ENCODE results near the gene MYO15A. TPM values are rescaled to one million over a fixed set of nuclear protein-coding genes. Genes with fewer than 3 reads are reported as not detected.
A peak's percentile ranks its signal among the peaks of the same experiment; 100 is the strongest.

The MYO15A gene
- total and polyA plus RNA-seq, 2 experiments from 2014 or later: 1.0 to 2.2 TPM

DNA sequence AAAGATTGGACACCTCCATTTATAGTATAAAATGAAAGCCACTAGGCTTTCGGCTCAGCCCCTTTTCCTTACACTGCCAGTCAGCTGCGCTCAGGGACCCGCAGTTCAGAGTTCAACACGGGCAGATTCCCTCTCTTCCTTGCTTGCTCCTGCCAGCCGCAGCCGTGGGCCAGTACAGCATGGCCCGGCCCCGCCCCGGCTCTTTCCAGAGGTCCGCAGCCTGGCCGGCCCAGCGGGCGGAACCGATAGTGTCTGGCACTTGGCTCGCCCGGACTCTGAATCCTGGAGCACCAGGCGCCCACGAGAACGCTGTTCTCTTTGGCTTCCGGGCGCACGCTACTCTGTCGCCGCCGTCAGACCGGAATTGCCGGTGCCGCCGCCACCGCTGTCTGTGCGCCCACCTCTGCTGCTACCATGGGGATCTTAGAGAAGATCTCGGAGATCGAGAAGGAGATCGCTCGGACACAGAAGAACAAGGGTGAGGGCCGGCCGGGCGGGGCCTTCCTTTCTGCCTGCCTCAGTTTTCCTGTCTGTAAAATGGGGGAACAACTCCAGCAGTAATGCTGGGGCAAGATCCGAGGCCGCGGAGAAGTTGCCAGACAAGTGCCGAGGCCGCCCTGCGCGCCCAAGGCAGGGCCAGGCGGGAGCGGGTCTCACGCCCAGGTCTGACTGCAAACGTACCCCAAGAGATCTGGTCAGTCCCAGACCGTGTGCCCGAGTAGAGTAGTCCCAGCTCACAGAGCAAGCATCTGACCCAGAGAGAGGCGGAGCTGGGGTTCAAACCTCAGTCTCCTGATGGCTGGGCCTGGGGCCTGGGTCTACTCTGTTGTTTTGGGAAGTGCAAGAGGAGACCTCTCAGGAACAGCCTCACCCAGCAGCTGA lies 20.7 kb upstream of the MYO15A start, which contains the start of gene DRG2:
TSS of gene DRG2 (plus strand) at position 339 of the 882 bp plus-strand sequence. CDS start at position 415, 76 bp downstream.
- no peaks in the 10 kb centered on the region for H3K27me3 ChIP-seq (ENCODE audit: insufficient read depth)
- H3K27me3 Mint-ChIP-seq (ENCODE audit: insufficient read depth, low read depth, poor library complexity): peaks cover 15% of the 10 kb centered on the region
- TF ChIP-seq POLR2AphosphoS5 (IDR thresholded peaks at IDR 0.05; ENCODE audit: low read depth): peak; percentile 77
- TF ChIP-seq, protein P1, sequence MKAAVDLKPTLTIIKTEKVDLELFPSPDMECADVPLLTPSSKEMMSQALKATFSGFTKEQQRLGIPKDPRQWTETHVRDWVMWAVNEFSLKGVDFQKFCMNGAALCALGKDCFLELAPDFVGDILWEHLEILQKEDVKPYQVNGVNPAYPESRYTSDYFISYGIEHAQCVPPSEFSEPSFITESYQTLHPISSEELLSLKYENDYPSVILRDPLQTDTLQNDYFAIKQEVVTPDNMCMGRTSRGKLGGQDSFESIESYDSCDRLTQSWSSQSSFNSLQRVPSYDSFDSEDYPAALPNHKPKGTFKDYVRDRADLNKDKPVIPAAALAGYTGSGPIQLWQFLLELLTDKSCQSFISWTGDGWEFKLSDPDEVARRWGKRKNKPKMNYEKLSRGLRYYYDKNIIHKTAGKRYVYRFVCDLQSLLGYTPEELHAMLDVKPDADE (IDR thresholded peaks at IDR 0.05): peak; percentile 42
- TF ChIP-seq EZH2 (IDR thresholded peaks at IDR 0.05; ENCODE audit: low read depth, unreplicated experiment): no peak
- TF ChIP-seq, protein P2, sequence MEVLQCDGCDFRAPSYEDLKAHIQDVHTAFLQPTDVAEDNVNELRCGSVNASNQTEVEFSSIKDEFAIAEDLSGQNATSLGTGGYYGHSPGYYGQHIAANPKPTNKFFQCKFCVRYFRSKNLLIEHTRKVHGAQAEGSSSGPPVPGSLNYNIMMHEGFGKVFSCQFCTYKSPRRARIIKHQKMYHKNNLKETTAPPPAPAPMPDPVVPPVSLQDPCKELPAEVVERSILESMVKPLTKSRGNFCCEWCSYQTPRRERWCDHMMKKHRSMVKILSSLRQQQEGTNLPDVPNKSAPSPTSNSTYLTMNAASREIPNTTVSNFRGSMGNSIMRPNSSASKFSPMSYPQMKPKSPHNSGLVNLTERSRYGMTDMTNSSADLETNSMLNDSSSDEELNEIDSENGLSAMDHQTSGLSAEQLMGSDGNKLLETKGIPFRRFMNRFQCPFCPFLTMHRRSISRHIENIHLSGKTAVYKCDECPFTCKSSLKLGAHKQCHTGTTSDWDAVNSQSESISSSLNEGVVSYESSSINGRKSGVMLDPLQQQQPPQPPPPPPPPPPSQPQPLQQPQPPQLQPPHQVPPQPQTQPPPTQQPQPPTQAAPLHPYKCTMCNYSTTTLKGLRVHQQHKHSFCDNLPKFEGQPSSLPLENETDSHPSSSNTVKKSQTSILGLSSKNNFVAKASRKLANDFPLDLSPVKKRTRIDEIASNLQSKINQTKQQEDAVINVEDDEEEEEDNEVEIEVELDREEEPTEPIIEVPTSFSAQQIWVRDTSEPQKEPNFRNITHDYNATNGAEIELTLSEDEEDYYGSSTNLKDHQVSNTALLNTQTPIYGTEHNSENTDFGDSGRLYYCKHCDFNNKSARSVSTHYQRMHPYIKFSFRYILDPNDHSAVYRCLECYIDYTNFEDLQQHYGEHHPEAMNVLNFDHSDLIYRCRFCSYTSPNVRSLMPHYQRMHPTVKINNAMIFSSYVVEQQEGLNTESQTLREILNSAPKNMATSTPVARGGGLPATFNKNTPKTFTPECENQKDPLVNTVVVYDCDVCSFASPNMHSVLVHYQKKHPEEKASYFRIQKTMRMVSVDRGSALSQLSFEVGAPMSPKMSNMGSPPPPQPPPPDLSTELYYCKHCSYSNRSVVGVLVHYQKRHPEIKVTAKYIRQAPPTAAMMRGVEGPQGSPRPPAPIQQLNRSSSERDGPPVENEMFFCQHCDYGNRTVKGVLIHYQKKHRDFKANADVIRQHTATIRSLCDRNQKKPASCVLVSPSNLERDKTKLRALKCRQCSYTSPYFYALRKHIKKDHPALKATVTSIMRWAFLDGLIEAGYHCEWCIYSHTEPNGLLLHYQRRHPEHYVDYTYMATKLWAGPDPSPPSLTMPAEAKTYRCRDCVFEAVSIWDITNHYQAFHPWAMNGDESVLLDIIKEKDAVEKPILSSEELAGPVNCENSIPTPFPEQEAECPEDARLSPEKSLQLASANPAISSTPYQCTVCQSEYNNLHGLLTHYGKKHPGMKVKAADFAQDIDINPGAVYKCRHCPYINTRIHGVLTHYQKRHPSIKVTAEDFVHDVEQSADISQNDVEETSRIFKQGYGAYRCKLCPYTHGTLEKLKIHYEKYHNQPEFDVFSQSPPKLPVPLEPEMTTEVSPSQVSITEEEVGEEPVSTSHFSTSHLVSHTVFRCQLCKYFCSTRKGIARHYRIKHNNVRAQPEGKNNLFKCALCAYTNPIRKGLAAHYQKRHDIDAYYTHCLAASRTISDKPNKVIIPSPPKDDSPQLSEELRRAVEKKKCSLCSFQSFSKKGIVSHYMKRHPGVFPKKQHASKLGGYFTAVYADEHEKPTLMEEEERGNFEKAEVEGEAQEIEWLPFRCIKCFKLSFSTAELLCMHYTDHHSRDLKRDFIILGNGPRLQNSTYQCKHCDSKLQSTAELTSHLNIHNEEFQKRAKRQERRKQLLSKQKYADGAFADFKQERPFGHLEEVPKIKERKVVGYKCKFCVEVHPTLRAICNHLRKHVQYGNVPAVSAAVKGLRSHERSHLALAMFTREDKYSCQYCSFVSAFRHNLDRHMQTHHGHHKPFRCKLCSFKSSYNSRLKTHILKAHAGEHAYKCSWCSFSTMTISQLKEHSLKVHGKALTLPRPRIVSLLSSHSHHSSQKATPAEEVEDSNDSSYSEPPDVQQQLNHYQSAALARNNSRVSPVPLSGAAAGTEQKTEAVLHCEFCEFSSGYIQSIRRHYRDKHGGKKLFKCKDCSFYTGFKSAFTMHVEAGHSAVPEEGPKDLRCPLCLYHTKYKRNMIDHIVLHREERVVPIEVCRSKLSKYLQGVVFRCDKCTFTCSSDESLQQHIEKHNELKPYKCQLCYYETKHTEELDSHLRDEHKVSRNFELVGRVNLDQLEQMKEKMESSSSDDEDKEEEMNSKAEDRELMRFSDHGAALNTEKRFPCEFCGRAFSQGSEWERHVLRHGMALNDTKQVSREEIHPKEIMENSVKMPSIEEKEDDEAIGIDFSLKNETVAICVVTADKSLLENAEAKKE (CRISPR knock-in tag; IDR thresholded peaks at IDR 0.05): no peak
- no peak for TF ChIP-seq NANOG (IDR thresholded peaks at IDR 0.05; ENCODE audit: borderline replicate concordance)
- TF ChIP-seq ZNF331 (CRISPR knock-in tag; IDR thresholded peaks at IDR 0.05; ENCODE audit: low read depth): no peak
- peak; percentile 66 for TF ChIP-seq STAT1 (IDR thresholded peaks at IDR 0.05; ENCODE audit: unreplicated experiment)
- TF ChIP-seq, protein P3, sequence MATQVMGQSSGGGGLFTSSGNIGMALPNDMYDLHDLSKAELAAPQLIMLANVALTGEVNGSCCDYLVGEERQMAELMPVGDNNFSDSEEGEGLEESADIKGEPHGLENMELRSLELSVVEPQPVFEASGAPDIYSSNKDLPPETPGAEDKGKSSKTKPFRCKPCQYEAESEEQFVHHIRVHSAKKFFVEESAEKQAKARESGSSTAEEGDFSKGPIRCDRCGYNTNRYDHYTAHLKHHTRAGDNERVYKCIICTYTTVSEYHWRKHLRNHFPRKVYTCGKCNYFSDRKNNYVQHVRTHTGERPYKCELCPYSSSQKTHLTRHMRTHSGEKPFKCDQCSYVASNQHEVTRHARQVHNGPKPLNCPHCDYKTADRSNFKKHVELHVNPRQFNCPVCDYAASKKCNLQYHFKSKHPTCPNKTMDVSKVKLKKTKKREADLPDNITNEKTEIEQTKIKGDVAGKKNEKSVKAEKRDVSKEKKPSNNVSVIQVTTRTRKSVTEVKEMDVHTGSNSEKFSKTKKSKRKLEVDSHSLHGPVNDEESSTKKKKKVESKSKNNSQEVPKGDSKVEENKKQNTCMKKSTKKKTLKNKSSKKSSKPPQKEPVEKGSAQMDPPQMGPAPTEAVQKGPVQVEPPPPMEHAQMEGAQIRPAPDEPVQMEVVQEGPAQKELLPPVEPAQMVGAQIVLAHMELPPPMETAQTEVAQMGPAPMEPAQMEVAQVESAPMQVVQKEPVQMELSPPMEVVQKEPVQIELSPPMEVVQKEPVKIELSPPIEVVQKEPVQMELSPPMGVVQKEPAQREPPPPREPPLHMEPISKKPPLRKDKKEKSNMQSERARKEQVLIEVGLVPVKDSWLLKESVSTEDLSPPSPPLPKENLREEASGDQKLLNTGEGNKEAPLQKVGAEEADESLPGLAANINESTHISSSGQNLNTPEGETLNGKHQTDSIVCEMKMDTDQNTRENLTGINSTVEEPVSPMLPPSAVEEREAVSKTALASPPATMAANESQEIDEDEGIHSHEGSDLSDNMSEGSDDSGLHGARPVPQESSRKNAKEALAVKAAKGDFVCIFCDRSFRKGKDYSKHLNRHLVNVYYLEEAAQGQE (IDR thresholded peaks at IDR 0.05; ENCODE audit: unreplicated experiment): no peak
- no peak for TF ChIP-seq JUNB (IDR thresholded peaks at IDR 0.05; ENCODE audit: unreplicated experiment)
- TF ChIP-seq CREB1 (CRISPR knock-in tag; IDR thresholded peaks at IDR 0.05; ENCODE audit: low read depth): peak; percentile 83
- TF ChIP-seq ZNF114 (CRISPR knock-in tag; IDR thresholded peaks at IDR 0.05): peak; percentile 54; the same call in 1 of the 2 replicates
- TF ChIP-seq, protein P4, sequence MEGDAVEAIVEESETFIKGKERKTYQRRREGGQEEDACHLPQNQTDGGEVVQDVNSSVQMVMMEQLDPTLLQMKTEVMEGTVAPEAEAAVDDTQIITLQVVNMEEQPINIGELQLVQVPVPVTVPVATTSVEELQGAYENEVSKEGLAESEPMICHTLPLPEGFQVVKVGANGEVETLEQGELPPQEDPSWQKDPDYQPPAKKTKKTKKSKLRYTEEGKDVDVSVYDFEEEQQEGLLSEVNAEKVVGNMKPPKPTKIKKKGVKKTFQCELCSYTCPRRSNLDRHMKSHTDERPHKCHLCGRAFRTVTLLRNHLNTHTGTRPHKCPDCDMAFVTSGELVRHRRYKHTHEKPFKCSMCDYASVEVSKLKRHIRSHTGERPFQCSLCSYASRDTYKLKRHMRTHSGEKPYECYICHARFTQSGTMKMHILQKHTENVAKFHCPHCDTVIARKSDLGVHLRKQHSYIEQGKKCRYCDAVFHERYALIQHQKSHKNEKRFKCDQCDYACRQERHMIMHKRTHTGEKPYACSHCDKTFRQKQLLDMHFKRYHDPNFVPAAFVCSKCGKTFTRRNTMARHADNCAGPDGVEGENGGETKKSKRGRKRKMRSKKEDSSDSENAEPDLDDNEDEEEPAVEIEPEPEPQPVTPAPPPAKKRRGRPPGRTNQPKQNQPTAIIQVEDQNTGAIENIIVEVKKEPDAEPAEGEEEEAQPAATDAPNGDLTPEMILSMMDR (conservative IDR thresholded peaks at IDR 0.05; ENCODE audit: low read depth in 2 of 2): no peak
- TF ChIP-seq EZH2phosphoT487 (IDR thresholded peaks at IDR 0.05; ENCODE audit: unreplicated experiment): no peak
- peaks cover 20% of the 10 kb centered on the region for H3K79me2 ChIP-seq (replicated peaks; ENCODE audit: insufficient read depth)
- 0 out of 2 replicates have a peak, but pooled peaks cover 4% of the 10 kb centered on the region for H3K36me3 ChIP-seq (ENCODE audit: insufficient read depth)
- H3K4me3 ChIP-seq: peak within 1 kb of the TSS; percentile 98
- no peaks in the 10 kb centered on the region; the same call in 2 of the 3 replicates for H3K36me3 Mint-ChIP-seq (ENCODE audit: low read depth)
- peak within 1 kb of the TSS; percentile 90 for H3K4me2 ChIP-seq
- H3K9me2 ChIP-seq (ENCODE audit: insufficient read depth): no peaks in the 10 kb centered on the region
- peaks cover 8% of the 10 kb centered on the region; the same call in 1 of the 2 replicates for H3F3A ChIP-seq (replicated peaks; ENCODE audit: low read depth)
- H3K4me3 Mint-ChIP-seq: peak within 1 kb of the TSS; percentile 99
- peaks cover 8% of the 10 kb centered on the region for H3K4me1 ChIP-seq (ENCODE audit: insufficient read depth)
- H3K4me1 Mint-ChIP-seq: peaks cover 8% of the 10 kb centered on the region; the same call in 2 of the 3 replicates
- DNase-seq (ENCODE audit: low spot score): peak; percentile 95
- peak; percentile 99 for ATAC-seq
- no peaks in the 10 kb centered on the region; the same call in 1 of the 2 replicates for H4K20me1 ChIP-seq (replicated peaks; ENCODE audit: insufficient read depth)
- peak within 1 kb of the TSS; percentile 96 for H3K27ac Mint-ChIP-seq
- H2AFZ ChIP-seq: peak within 1 kb of the TSS; percentile 98
- no peaks in the 10 kb centered on the region; the same call in 1 of the 3 replicates for H3K9me3 Mint-ChIP-seq
- peak within 1 kb of the TSS; percentile 86 for H3K27ac ChIP-seq (ENCODE audit: low read depth)

Data from GM23338 (cell line).